NOMO-1 treated with dmso at 0.1 percent for 144 hours (cell line): ENCODE data around the gene FUOM.

Experiments used
- DNase-seq: peaks from one replicate; lab custom pipeline; 2025; ENCODE audit not compliant: unreplicated experiment; lab: John Stamatoyannopoulos, UW

Gene FUOM

GRCh38 chr10:133315847-133316246 lies 42.0 kb downstream of the FUOM start:
- no peak for DNase-seq

GRCh38 chr10:133314911-133315310 lies 42.9 kb downstream of the FUOM start:
- DNase-seq = no peak

- DNase-seq = no peak
These were observed 44.6 kb downstream of the FUOM start for GRCh38 chr10:133313192-133313591.

- DNase-seq = no peak
These were observed 45.1 kb downstream of the FUOM start for GRCh38 chr10:133312769-133313145.

- DNase-seq = no peak
These were observed 45.6 kb downstream of the FUOM start for GRCh38 chr10:133312016-133312768.

GRCh38 chr10:133311570-133311969 lies 46.2 kb downstream of the FUOM start:
- no peak for DNase-seq

- no peak for DNase-seq
These were observed 47.0 kb downstream of the FUOM start for GRCh38 chr10:133310789-133311188.

- DNase-seq = no peak
These were observed 47.4 kb downstream of the FUOM start for GRCh38 chr10:133310399-133310755.

- no peak for DNase-seq
These were observed 48.0 kb downstream of the FUOM start for GRCh38 chr10:133309720-133310398.

- peak; percentile 76 for DNase-seq
These were observed 48.6 kb downstream of the FUOM start for GRCh38 chr10:133309100-133309719.

- DNase-seq = peak; percentile 66
These were observed 49.3 kb downstream of the FUOM start, which contains the start of the genes TUBGCP2 and ZNF511 for GRCh38 chr10:133308421-133309099. TUBGCP2 (minus strand) TSS chr10:133308872; CDS start chr10:133302941, 5,931 bp downstream. ZNF511 (plus strand) TSS chr10:133308914; CDS start chr10:133308944, 30 bp downstream.

- peak; percentile 18 for DNase-seq
These were observed 49.9 kb downstream of the FUOM start for GRCh38 chr10:133307776-133308420.

GRCh38 chr10:133306941-133307379 lies 50.9 kb downstream of the FUOM start:
- no peak for DNase-seq

- no peak for DNase-seq
These were observed 51.7 kb downstream of the FUOM start for GRCh38 chr10:133306097-133306476.
